Lower leg skin (tissue), 3 donors: ENCODE results near the gene GSTM1.

Experiments used
- CTCF ChIP-seq, 3 donors: fragments of 450-650 bp; IDR thresholded peaks; one replicate each; pipeline ENCODE4 v1.5.1; 2016; ENCODE audit warnings: antibody characterized with exemption in 3 of 3, mild to moderate bottlenecking in 3 of 3, moderate library complexity in 2 of 3
- POLR2A ChIP-seq, 2 donors: fragments of 450-650 bp; IDR thresholded peaks; one replicate each; pipeline ENCODE4 v1.6.1; 2016 to 2017; ENCODE audit warnings: antibody characterized with exemption in 2 of 2, mild to moderate bottlenecking in 1 of 2, moderate library complexity in 1 of 2

- TF ChIP-seq CTCF (IDR thresholded peaks at IDR 0.05), result no peak
- TF ChIP-seq POLR2A (IDR thresholded peaks at IDR 0.05), result no peak
Measured at GRCh38 chr1:109721042-109721441, 33.4 kb downstream of the GSTM1 start.
